HCT116 (cell line): ENCODE measurements around the gene SYNGR3.

ENCODE experiments used
- CTCF ChIP-seq, 3 experiments: fragments of 200-600 bp in 1 of 3; sonication (generic) in 1 of 3; IDR thresholded peaks in 2 of 3; conservative IDR thresholded peaks in 1 of 3; 2 replicates each; pipeline ENCODE4 v1.5.1; 2012 to 2017; ENCODE audit warnings: low read depth in 2 of 3, low read length in 2 of 3, antibody characterized with exemption in 1 of 3, borderline replicate concordance in 1 of 3, control low read depth in 1 of 3, mild to moderate bottlenecking in 1 of 3, mixed read lengths in 1 of 3, mixed run types in 1 of 3, moderate library complexity in 1 of 3; ENCODE audit not compliant: insufficient read depth in 1 of 3
- POLR2AphosphoS5 ChIP-seq: IDR thresholded peaks from 2 replicates; pipeline ENCODE4 v1.6.1; 2011; ENCODE audit warnings: mild to moderate bottlenecking, low read depth, low read length, moderate library complexity

GRCh38 chr16:2024032-2024420, 34.3 kb downstream of the SYNGR3 start:
- TF ChIP-seq CTCF (IDR thresholded peaks at IDR 0.05 in 2 of 3, conservative IDR thresholded peaks at IDR 0.05 in 1 of 3; ENCODE audit: borderline replicate concordance in 1 of 3, insufficient read depth in 1 of 3, low read depth in 2 of 3, low read length in 2 of 3) (no peak), POLR2AphosphoS5 (no peak)
